IPS DF 6.9 (cell line): ENCODE results near the gene RBM41.

ENCODE experiments used
- DNase-seq: peaks from one replicate; pipeline ENCODE4 v3.0.0-alpha.2; 2013; ENCODE audit warnings: low read depth, low spot score
- H3K27ac ChIP-seq: one replicate; pipeline ENCODE4 v1.5.1; 2013; ENCODE audit warnings: low read length, control low read depth
- H3K27me3 ChIP-seq: 2 replicates; pipeline ENCODE4 v1.6.1; 2013; ENCODE audit warnings: mild to moderate bottlenecking, low read length; ENCODE audit not compliant: control insufficient read depth, insufficient read depth
- H3K36me3 ChIP-seq: 2 replicates; pipeline ENCODE4 v1.6.1; 2013; ENCODE audit warnings: low read length; ENCODE audit not compliant: control insufficient read depth, insufficient read depth
- H3K4me1 ChIP-seq: 2 replicates; pipeline ENCODE4 v1.6.1; 2013; ENCODE audit warnings: low read length; ENCODE audit not compliant: control insufficient read depth, insufficient read depth
- H3K4me3 ChIP-seq: 2 replicates; pipeline ENCODE4 v1.5.1; 2013; ENCODE audit warnings: mild to moderate bottlenecking, low read length
- H3K9me3 ChIP-seq: 2 replicates; pipeline ENCODE4 v1.6.1; 2013; ENCODE audit warnings: low read length, inconsistent platforms; ENCODE audit not compliant: control insufficient read depth, insufficient read depth
- WGBS: extraction: QIAGEN DNeasy Blood & Tissue Kit; methylation state at CpG from one replicate; pipeline ENCODE4 v1.1.7; 2013; ENCODE audit warnings: mixed read lengths, missing lambda C conversion rate; ENCODE audit not compliant: insufficient read length, insufficient coverage; 5-methylcytosine and 5-hydroxymethylcytosine counted together

Gene RBM41

GRCh38 chrX:107029752-107030151 is 88.9 kb downstream of the RBM41 start:
- WGBS, result no CpG with 5 or more reads among the region's 1 CpG
- no peak for DNase-seq
- no peaks in the 10 kb centered on the region for H3K27me3 ChIP-seq
- no peaks in the 10 kb centered on the region for H3K4me1 ChIP-seq
- H3K9me3 ChIP-seq, result no peaks in the 10 kb centered on the region
- H3K27ac ChIP-seq, result no peak overlapping the region
- H3K4me3 ChIP-seq, result no peak overlapping the region
- no peaks in the 10 kb centered on the region for H3K36me3 ChIP-seq

GRCh38 chrX:107025545-107025944 is 93.1 kb downstream of the RBM41 start:
- WGBS, result no CpG with 5 or more reads among the region's 2 CpGs
- Histone ChIP-seq H3K9me3 (no peaks in the 10 kb centered on the region), H3K27ac (no peak overlapping the region), H3K4me3 (no peak overlapping the region), H3K27me3 (no peaks in the 10 kb centered on the region), H3K4me1 (no peaks in the 10 kb centered on the region), H3K36me3 (no peaks in the 10 kb centered on the region)
- peak; percentile 4 for DNase-seq

DNA sequence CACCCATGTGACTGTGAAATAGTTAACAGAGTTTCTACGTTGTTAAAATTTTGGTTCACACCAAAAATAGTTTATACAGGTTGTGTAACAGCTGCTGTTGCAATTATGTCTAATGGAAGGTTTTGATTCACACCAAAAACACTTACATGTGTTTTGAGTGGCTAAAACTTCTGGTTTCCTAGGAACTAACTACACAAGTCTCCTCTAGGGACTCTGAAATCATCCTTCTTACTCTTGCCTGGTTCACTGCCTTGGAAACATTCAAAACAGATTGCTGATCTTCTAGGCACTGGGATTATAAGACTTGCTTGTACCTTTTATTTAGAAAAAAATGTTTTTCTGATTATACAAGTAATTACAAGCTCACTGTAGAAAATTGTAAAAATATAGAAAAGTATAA is 103.7 kb downstream of the RBM41 start:
- no CpG with 5 or more reads among the region's 1 CpG for WGBS

More for the DNA sequence above, 103.7 kb downstream of the RBM41 start:
- no peaks in the 10 kb centered on the region for H3K4me1 ChIP-seq
- H3K9me3 ChIP-seq, result no peaks in the 10 kb centered on the region
- H3K27me3 ChIP-seq, result no peaks in the 10 kb centered on the region
- no peak overlapping the region for H3K27ac ChIP-seq
- no peak overlapping the region for H3K4me3 ChIP-seq
- no peak for DNase-seq
- H3K36me3 ChIP-seq, result no peaks in the 10 kb centered on the region
